DND-41 (cell line): ENCODE results near the gene PPP1R1B.

ENCODE experiments used
- ATAC-seq: fragments of 200-7000 bp; cut with Tn5 transposase; 3 replicates; pipeline ENCODE4 v1.9.1; 2021; ENCODE audit warnings: low read depth; ENCODE audit not compliant: insufficient read depth
- DNase-seq: peaks from one replicate; pipeline ENCODE4 v3.0.0-alpha.2; 2020
- H2AFZ ChIP-seq: 2 replicates; pipeline ENCODE4 v1.6.0; 2012; ENCODE audit warnings: low read depth, low read length
- H3K27ac ChIP-seq: 2 replicates; pipeline ENCODE4 v1.5.1; 2012; ENCODE audit warnings: low read length, inconsistent platforms
- H3K27me3 ChIP-seq: fragments of 200-600 bp; sonication (generic); 2 replicates; pipeline ENCODE4 v1.6.0; 2012; ENCODE audit warnings: low read length, mild to moderate bottlenecking, inconsistent platforms; ENCODE audit not compliant: insufficient read depth, poor library complexity
- H3K36me3 ChIP-seq: 2 replicates; pipeline ENCODE4 v1.5.1; 2012; ENCODE audit warnings: low read length, inconsistent platforms; ENCODE audit not compliant: insufficient read depth
- H3K4me1 ChIP-seq: 2 replicates; pipeline ENCODE4 v1.5.1; 2012; ENCODE audit warnings: mild to moderate bottlenecking, low read length; ENCODE audit not compliant: insufficient read depth
- H3K4me2 ChIP-seq: 2 replicates; pipeline ENCODE4 v1.6.0; 2012; ENCODE audit warnings: mild to moderate bottlenecking, moderate library complexity, low read length, inconsistent platforms; ENCODE audit not compliant: insufficient read depth
- H3K4me3 ChIP-seq, 2 experiments: fragments of 200-600 bp in 1 of 2; shearing (Covaris generic) in 1 of 2; 2 replicates each; pipeline ENCODE4 v1.5.1; 2012 to 2016; ENCODE audit warnings: inconsistent platforms in 2 of 2, low read length in 2 of 2, mild to moderate bottlenecking in 2 of 2, low read depth in 1 of 2, moderate library complexity in 1 of 2
- H3K79me2 ChIP-seq: 2 replicates; pipeline ENCODE4 v1.6.0; 2012; ENCODE audit warnings: low read length, inconsistent platforms; ENCODE audit not compliant: insufficient read depth
- H3K9ac ChIP-seq: 2 replicates; pipeline ENCODE4 v1.6.0; 2012; ENCODE audit warnings: low read depth, mild to moderate bottlenecking, inconsistent platforms, low read length, moderate library complexity
- H3K9me3 ChIP-seq: 2 replicates; pipeline ENCODE4 v1.5.1; 2012; ENCODE audit warnings: low read length, moderate library complexity, mild to moderate bottlenecking, inconsistent platforms; ENCODE audit not compliant: insufficient read depth, severe bottlenecking
- H4K20me1 ChIP-seq: 2 replicates; pipeline ENCODE4 v1.6.0; 2012; ENCODE audit warnings: low read length; ENCODE audit not compliant: insufficient read depth
- CTCF ChIP-seq: IDR thresholded peaks from 2 replicates; pipeline ENCODE4 v1.5.1; 2012; ENCODE audit warnings: borderline replicate concordance, low read length, moderate library complexity, mild to moderate bottlenecking; ENCODE audit not compliant: poor library complexity, severe bottlenecking; ENCODE audit errors: extremely low read depth
- EZH2 ChIP-seq: IDR thresholded peaks from 3 replicates; pipeline ENCODE4 v1.6.1; 2012; ENCODE audit warnings: borderline replicate concordance, low read depth, mild to moderate bottlenecking, moderate library complexity, low read length, inconsistent platforms; ENCODE audit not compliant: severe bottlenecking

The PPP1R1B gene

DNA sequence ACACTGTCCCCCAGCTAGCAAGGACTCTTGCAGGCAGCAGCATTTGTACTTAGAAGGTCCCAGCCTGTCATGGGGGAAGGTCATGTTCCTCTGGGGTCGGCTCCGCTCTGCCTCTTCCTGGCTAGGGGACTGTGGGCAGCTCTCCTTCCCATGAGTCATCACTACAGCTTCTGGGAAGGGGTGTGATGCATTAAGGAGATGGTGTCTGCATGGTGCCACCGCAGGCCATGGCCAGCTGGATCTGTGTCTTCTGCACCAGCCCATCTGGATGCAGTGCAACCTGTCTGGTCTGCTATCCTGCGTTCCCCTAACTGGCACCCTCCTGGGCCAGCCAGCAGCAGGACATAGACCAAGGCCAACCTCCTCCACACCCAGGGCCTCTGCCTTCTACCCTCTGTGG lies 16.5 kb downstream of the PPP1R1B start:
- DNase-seq (no peak), ATAC-seq (no peak; the same call in 2 of the 3 replicates)
- peaks cover 65% of the 10 kb centered on the region for H4K20me1 ChIP-seq
- H3K36me3 ChIP-seq: peaks cover 11% of the 10 kb centered on the region
- H3K4me1 ChIP-seq: peaks cover 17% of the 10 kb centered on the region
- peaks cover 92% of the 10 kb centered on the region for H3K79me2 ChIP-seq
- no peaks in the 10 kb centered on the region for H3K27me3 ChIP-seq
- H3K4me3 ChIP-seq: no peak overlapping the region
- no peaks in the 10 kb centered on the region for H3K9me3 ChIP-seq
- H3K9ac ChIP-seq: no peak overlapping the region
- H3K4me2 ChIP-seq: no peak overlapping the region
- no peak overlapping the region for H2AFZ ChIP-seq
- no peak overlapping the region for H3K27ac ChIP-seq
- TF ChIP-seq EZH2 (no peak), CTCF (no peak)

DNA sequence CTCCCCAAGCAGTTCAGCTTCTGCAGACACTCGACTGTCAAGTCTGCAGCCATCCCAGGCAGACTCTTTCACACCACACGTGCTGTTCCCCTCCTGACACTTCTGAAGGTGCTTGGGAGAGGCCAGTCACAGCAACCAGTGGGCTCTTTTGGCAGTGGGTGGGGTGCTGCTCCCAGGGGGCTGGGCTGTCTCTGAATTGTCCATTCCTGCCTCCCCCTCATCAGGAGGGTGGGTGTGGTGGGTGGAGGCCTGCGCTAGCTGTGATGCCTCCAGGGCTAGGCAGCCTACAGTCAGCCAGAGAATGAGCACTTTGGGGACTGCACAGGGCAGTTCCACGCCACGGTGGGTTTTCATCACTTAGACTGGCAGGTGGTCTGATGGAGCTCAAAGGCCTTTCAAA lies 20.5 kb downstream of the PPP1R1B start:
- Histone ChIP-seq H3K27me3 (no peaks in the 10 kb centered on the region), H3K79me2 (peaks cover 61% of the 10 kb centered on the region), H3K4me2 (no peak overlapping the region), H3K36me3 (no peaks in the 10 kb centered on the region), H3K27ac (no peak overlapping the region), H3K4me3 (no peak overlapping the region), H2AFZ (no peak overlapping the region), H3K4me1 (no peaks in the 10 kb centered on the region), H3K9ac (no peak overlapping the region), H4K20me1 (peaks cover 58% of the 10 kb centered on the region), H3K9me3 (no peaks in the 10 kb centered on the region)
- DNase-seq (no peak), ATAC-seq (no peak)
- TF ChIP-seq CTCF (no peak), EZH2 (no peak)

GRCh38 chr17:39648616-39649366 lies 22.0 kb downstream of the PPP1R1B start:
- Histone ChIP-seq H3K79me2 (peaks cover 48% of the 10 kb centered on the region), H3K4me3 (no peak overlapping the region), H3K9me3 (no peaks in the 10 kb centered on the region), H3K9ac (no peak overlapping the region), H3K27ac (no peak overlapping the region), H4K20me1 (peaks cover 58% of the 10 kb centered on the region), H3K27me3 (no peaks in the 10 kb centered on the region), H2AFZ (no peak overlapping the region), H3K36me3 (peaks cover 4% of the 10 kb centered on the region; the same call in 1 of the 2 replicates), H3K4me1 (no peaks in the 10 kb centered on the region), H3K4me2 (no peak overlapping the region)
- no peak for TF ChIP-seq EZH2
- TF ChIP-seq CTCF: no peak
- DNase-seq (no peak), ATAC-seq (no peak)
